IPS-NIHi11 (cell line): ENCODE data around the gene AGAP1.
"Not testable (repeated sequence)": the region's sequence is repeated elsewhere in the genome, so short reads cannot be mapped to it uniquely, and the experiment has no call there.

Experiments used
- DNase-seq: peaks from one replicate; pipeline ENCODE4 v3.0.0; 2012; ENCODE audit warnings: mixed read lengths, low spot score

The AGAP1 gene

GRCh38 chr2:236129935-236130334 lies 636.1 kb downstream of the AGAP1 start:
- DNase-seq: no peak

GRCh38 chr2:236130349-236130998 lies 636.6 kb downstream of the AGAP1 start:
- DNase-seq: no peak

GRCh38 chr2:236131073-236131692 lies 637.3 kb downstream of the AGAP1 start:
- DNase-seq: no peak

GRCh38 chr2:236133410-236134012 lies 639.7 kb downstream of the AGAP1 start:
- peak; percentile 48 for DNase-seq

- no peak for DNase-seq
Observed at GRCh38 chr2:236136538-236136937, 642.7 kb downstream of the AGAP1 start.

GRCh38 chr2:236137066-236137465 lies 643.2 kb downstream of the AGAP1 start:
- DNase-seq: no peak

- DNase-seq: not testable (repeated sequence)
Observed at GRCh38 chr2:236141616-236142015, 647.8 kb downstream of the AGAP1 start.

- no peak for DNase-seq
Observed at GRCh38 chr2:236143811-236144210, 650.0 kb downstream of the AGAP1 start.

GRCh38 chr2:236146436-236146835 lies 652.6 kb downstream of the AGAP1 start:
- no peak for DNase-seq

- DNase-seq: no peak
Observed at GRCh38 chr2:236155406-236155805, 661.6 kb downstream of the AGAP1 start.

GRCh38 chr2:236156095-236156859 lies 662.4 kb downstream of the AGAP1 start:
- no peak for DNase-seq

- no peak for DNase-seq
Observed at GRCh38 chr2:236156860-236157194, 663.0 kb downstream of the AGAP1 start.

GRCh38 chr2:236157366-236157765 lies 663.5 kb downstream of the AGAP1 start:
- no peak for DNase-seq

GRCh38 chr2:236157815-236158498 lies 664.1 kb downstream of the AGAP1 start:
- no peak for DNase-seq

GRCh38 chr2:236158969-236159777 lies 665.3 kb downstream of the AGAP1 start:
- peak; percentile 81 for DNase-seq

- no peak for DNase-seq
Observed at GRCh38 chr2:236159778-236160170, 665.9 kb downstream of the AGAP1 start.

- DNase-seq: no peak
Observed at GRCh38 chr2:236160366-236161081, 666.7 kb downstream of the AGAP1 start.

- DNase-seq: no peak
Observed at GRCh38 chr2:236161082-236161462, 667.2 kb downstream of the AGAP1 start.

GRCh38 chr2:236161531-236161930 lies 667.7 kb downstream of the AGAP1 start:
- no peak for DNase-seq

GRCh38 chr2:236162031-236162845 lies 668.4 kb downstream of the AGAP1 start:
- DNase-seq: no peak
